NCI-H2196 (cell line): ENCODE data around the gene TLCD3B.
"Not testable (repeated sequence)": the region's sequence is repeated elsewhere in the genome, so short reads cannot be mapped to it uniquely, and the experiment has no call there.

Experiments used
- DNase-seq: peaks from one replicate; lab custom pipeline; 2025; ENCODE audit not compliant: unreplicated experiment; lab: John Stamatoyannopoulos, UW

TLCD3B gene

DNA sequence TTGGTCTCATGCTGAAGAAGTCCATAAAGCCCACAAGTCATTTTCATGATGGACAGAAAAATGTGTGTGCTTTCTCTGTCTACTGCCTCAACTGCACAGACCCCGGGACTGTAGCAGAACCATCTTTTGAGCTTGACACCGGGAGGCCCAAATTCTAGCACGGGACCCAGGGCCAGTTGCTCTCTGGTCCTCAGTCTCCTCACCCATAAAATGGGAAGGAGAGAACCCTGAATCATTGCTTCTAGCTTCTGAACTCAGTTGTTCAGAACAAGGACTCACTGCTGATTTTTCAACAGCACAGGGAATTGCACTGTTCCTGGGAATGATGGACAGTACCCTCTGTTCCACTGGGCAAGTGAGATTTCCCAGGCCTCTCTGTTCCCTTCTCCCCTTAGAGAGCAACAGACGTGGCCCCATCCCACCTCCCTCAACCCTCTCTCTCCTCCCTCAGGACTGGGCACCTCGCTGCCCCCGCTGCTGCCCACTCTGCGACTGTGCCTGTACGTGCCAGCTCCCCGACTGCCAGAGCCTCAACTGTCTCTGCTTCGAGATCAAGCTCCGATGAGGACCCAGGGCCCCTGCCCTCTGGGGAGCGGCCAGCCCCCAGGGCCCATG lies 32.3 kb upstream of the TLCD3B start:
- no peak for DNase-seq

DNA sequence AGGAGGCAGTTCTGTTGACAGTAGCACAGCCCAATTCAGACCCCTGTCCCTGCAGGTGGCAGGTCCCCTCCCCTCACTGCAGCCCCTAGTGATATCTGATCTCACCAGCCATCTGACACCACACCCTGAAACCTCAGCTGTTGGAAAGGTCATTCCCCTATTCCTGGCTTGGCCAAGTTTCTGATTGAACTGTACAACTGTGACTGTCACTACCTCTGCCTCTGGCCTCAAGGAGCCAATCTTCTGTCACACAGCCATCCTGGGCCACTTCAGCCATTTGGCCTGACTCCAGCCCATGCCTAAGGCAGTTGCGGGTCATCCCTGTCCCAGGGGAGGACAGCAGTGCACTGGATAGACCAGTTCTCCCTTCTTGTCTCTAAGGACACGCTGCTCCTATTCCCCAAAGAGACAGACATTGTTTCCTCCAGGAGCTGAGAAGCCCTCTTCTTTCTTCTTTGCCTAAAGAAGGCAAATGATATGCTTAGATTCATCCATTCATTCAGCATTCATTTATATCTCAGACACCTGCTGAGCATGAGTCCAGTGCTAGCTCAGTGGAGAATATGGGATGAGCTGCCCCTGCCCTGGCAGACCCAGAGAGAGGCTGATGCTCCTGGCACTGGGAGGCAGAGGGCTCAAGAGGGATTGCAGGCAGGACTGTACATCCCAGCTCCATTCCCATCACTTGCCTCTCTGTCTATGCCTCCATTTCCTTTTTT lies 29.9 kb upstream of the TLCD3B start:
- no peak for DNase-seq

DNA sequence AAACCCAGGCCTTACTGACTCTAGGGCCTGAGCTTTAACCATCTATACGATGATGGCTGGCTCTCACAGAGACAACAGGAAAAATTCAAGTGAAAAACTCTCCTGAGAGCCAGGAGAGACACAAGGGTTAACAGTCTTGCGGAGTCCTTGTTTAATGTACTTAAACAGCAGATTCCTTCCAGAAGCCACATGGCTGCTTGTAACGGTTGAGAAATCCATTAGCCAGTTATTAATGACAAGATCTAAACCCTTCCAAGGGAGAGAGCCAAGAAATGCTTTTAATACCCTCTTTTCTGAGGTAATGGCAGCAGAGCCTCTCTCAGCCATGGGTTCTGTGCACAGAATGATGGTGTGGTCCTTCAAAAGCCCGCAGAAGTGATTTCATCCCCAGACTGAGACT lies 29.3 kb upstream of the TLCD3B start:
- no peak for DNase-seq

DNA sequence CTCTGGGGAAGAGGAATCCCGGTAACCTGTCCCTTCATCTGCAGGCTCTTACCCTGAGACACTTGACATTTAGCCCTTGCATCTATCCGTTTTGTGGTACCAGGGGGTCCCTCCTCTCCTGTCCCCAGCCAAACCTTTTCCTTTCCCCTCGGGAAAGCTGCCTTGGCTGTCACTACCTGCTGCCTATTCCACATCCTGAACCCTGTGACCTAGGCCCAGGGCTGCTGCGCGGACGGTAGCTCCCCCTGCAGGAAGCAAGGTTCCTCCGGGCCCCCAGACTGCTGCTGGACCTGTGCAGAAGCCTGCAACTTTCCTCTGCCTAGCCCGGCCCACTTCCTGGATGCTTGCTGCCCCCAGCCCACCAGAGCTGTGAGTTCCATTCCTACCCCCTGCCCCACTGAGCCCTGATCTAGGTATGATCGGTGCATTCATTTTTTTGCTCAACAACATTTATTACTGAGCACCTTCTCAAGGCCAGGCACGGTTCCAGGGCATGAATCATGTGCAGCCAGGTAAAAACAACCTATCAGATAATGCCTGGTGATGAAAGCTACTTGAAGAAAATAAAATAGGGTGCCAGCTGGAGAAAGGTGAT lies 24.0 kb upstream of the TLCD3B start:
- DNase-seq, result peak; percentile 72

DNA sequence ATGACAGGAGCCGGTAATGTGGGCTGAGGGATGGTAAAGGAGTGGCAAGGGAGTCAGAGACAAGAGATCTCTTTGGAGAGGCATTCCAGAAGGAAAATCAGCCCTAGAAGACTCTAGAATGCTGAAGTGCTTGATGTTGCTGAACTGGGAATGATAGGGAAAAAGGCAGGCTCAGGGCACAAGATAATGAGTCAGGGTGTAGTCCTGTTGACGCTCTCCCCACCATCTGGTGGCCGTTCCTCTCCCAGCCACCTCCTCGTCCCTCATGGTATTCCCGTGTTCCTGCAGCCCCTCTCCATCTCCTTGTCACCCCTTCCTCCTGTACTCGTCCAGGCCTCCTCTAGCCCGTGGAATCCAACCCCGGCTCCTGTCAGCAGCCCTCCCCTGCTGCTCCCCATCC lies 23.4 kb upstream of the TLCD3B start:
- no peak for DNase-seq

DNA sequence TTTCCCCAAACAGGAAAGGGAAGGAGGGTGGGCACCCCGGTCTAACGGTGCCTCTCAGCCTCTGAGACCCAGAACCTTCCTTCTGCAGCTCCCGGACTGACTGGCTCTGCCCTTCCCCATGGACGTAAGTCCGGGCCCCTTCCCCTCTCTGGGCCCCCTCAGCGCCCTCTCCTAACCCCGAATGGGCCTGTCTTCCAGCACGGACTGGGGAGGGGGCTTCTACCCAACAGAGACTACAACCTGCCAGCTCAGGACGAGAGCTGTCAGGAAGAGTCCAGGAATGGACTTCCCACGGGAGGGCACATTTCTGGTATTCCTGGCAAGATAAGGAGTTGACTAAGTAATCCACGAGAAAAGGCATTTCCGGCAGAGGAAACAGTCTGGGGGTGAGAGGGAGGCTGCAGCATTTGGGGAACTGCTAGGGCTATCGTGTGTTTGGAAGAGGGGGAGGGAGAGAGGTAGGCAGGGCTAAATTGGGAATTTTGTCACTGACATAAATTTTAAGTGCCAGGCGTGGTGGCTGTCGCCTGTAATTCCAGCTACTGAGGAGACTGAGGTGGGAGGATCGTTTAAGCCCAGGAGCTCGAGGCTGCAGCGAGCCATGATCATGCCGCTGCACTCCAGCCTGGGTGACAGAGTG lies 22.4 kb upstream of the TLCD3B start:
- no peak for DNase-seq

DNA sequence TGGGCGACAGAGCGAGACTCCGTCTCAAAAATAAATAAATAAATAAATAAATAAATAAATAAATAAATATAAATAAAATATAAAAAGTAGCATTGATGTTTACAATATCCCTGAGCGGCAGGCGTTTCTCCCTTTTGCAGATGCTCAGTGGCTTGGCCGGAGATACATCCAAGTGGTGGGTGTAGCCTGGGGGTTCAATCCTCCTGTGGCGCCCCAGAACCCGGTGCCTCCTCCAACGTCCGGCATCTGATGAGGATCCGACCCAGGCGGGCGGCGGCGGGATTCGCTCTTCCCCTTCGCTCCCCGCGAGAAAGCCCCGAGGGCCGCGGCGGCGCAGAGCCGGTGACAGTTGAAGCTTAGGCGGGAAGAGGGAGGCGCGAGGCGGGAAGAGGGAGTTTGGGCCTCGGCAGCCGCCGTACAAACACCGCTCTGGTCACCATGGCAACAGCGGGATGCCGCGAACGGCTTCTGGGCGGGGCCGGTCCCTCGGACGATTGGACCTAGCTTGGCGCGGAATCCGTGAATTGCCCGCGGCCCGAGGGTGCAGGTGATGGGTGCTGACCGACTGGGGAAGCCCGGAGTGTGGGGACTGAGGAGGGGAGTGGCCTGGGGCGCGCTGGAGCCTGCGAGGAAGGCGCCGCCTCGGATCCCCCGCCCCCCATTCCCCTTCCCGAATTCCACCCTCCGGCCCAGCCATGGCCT lies 21.8 kb upstream of the TLCD3B start:
- DNase-seq, result peak; percentile 96

DNA sequence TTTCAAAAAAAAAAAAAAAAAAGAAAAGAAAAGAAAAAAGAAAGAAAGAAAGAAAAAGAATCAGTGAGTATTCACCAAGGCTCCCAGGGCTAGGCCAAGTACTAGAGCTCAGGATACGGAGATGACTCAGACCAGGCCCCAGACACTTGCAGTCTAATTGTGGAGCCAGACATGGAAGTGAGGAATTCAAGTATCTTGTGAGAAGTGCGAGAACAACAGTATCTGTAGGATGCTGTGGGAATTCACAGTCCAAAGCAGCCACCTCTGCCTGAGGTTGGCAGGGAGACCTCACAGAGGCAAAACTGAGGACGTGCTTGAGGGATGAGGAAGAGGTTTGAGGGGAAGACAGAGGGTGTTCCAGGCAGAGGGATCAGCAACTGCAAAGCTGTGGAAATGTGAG lies 20.4 kb upstream of the TLCD3B start:
- no peak for DNase-seq

DNA sequence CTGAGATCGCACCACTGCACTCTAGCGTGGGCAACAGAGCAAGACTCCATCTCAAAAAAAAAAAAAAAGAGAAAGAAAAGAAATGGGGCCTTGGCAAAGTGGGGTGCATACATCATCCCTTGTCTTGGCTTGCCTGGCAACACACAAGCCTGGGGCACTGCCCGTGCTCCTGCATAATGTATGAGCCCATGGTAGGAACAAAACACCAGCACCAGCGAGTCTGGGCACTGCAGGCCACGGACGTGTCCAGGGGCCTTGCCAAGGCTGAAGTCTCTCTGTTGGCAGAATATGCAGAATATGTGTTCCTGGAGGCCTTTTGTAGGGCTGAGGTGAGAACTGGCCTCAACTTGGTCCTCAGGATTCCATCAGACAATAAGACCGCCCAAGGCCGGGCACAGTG lies 18.8 kb upstream of the TLCD3B start:
- DNase-seq, result no peak

DNA sequence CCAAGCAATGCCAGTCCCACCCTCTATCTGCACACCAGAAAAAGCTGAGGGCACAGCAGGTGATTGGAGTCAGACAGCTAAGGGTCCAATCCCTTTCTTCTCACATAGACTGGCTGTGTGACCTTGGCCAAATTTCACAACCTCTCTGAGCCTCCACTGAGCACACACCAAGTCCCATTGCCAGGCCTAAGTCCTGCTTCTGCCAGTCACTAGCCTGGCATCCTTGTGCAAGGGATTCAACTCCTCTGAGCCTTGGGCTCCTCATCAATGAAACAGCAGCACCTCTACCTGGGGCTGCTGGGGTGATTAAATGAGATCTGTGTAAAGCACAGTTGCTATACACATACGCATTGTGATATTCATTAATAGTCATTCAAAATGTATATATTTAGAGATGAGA lies 15.5 kb upstream of the TLCD3B start:
- no peak for DNase-seq

DNA sequence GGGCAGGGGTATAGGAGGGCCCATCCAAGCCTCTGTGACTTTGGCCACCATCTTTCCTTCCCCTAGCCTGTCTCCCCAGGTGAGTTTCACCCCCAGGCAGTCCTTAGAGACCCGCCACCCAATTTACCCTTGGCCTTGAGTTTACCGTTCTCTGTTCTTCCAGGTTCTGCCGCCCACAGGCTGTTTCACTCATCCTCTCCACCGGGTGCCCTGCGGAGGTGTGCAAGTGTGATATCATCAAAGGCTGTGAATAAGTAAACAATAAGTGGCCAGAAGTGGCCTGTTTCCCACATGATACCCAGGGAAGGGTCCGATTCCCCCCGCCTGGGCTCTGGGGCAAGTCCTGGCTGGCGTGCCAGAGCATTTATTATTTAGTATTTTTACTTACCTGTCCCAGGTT lies 15.1 kb upstream of the TLCD3B start:
- no peak for DNase-seq

DNA sequence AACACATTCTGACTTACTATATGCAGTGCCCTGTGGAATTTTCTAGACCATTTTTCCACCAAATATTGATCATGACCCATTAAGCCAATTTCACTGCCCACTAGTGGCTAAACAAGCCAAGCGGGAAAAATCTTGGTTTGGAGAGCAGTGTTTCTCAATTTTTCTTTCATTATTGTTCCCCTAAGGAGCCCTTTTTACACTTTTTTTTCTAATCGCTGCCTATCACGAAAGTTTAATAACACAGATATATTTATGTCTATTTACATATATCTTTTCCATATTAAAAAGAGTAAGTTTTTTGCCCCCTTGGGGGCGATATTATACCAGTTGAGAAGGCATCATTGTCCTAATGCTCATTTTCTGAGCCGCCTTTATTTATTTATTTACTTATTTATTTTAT lies 10.8 kb upstream of the TLCD3B start:
- peak; percentile 40 for DNase-seq

DNA sequence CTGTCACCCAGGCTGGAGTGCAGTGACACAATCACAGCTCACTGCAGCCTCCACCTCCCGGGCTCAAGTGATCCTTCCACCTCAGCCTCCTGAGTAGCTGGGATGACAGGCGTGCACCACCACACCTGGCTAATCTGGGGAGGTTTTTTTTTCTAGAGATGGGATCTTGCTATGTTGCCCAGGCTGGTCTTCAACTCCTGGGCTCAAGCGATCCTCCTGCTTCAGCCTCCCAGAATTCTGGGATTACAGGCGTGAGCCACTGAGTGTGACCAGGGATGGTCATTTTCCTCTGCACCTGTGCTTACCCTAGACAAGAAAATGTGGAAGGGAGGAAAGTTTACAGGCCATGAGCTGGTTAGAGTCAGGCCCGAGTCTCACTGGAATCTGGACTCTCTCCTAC lies 9.6 kb upstream of the TLCD3B start:
- DNase-seq, result not testable (repeated sequence)

DNA sequence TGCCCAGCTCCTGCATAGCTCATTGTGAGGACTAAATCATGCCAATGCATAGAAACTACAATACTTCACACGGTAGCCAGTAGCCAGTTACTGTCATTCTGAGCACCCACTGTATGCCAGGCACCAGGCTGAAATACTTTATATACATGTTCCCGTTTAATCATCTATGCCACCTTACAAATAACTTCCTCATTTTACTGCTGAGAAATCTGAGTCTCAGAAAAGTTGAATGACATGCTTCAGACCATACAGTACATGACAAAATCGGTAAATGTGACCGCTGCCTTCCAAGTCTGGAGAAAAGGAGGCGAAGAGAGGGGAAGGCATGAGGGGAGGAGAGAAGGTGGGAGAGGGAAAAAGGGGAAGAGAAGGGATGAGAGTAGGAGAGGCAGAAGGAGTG lies 9.2 kb upstream of the TLCD3B start:
- DNase-seq, result no peak

DNA sequence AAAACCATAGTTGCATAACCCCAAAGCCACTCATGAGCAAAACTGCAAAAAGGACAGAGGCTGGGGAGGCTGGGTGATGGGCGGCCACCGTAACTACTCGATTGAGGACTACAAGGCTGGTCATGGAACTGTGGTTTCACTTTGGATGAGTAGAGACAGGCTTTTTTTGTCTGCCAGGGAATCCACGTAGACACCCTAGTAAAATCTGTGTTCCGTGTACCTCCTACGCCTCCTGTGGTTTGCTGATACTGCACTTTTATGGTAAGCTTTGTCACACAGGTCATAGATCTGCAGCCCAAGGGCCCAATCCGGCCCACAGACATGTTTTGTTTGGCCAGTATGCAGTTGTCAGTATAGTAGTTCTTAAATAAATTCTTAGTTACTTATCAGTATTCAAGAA lies 2.2 kb upstream of the TLCD3B start:
- DNase-seq, result no peak

DNA sequence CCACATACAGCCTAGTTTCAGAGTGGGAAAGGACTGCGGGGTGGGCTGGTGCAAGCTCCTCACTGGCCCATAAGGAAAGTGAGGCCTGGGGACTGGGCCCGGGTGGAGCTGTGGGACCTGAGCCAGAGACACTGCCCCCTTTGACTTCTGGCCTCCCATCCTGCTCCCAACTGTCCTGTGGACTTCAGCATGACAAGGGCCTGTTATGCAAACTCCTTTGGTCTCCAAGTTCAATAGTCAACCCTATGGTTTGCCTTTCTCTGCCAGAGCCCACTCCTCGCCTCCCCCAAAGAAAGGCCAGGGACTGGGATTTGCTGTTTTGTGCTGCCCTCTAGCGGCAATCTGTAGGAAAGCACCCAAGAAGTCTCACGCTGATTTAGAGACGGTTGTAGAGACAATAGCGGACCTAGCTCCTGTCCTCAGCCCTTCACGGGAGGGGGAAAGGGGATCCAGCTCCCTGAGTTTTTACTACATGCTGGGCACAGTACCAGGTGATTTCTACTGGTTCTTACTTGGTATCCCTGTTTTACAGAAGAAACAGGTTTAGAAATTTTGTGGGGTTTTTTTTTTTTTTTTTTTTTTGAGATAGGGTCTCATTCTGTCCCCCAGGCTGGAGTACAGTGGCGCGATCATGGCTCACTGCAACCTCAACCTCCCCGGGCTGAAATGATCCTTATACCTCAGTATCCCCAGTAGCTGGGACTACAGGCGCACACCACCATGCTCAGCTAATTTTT lies 1.2 kb upstream of the TLCD3B start:
- DNase-seq, result peak; percentile 77

DNA sequence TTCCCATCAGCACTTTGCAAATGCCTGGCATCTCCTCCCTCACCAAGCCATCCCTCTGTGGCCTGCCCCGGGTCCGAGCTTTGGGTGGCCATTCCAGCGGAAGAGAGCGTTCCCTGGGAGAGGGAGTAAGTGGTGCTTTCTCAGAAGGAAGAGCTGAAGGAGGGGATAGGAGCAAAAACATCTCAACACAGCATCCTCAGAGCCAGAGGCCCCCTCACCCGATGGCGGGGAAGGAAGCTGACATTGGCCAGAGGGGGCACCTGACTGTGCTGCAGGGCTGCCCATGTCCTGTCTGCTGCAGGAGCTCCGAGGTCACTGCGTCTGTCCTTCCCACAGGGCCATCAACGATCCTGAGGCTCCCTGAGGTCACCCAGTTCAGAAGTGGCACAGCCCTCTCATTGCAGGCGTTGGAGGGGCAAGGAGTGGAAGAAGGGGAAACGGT lies 427 bp upstream of the TLCD3B start:
- DNase-seq, result no peak

DNA sequence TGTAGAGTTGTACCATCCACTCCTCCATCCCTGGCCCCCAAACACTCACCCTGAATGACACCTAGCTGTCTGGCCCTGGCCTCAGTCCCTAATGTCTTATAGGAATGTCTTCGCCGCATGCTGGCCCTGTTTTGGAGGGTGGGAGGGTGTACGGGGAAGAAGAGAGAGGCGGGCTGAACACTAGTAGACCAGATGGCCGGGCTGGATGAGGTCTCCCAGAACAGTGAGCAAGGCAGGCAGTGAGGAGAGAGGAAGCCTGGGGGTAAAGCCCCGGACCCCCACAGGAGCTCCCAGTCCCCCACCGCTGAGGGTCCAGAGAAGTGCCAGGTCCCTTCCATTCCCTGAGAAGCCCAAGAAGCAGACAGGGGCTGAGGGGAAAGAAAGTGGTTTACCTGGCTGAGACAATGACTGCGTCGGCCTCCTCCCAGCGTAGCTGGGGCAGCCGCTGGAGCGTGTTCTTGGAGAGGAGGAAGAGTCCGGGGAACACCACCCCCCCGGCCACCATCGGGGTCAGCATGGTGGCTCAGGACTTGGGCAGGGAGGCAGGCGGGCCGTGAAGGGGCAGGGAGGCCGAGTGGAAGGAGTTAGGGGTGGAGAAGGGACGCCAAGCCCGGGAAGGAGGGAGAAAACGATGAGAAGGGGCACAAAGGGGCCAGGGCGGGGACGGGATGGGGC lies 923 bp downstream of the TLCD3B start:
- no peak for DNase-seq

DNA sequence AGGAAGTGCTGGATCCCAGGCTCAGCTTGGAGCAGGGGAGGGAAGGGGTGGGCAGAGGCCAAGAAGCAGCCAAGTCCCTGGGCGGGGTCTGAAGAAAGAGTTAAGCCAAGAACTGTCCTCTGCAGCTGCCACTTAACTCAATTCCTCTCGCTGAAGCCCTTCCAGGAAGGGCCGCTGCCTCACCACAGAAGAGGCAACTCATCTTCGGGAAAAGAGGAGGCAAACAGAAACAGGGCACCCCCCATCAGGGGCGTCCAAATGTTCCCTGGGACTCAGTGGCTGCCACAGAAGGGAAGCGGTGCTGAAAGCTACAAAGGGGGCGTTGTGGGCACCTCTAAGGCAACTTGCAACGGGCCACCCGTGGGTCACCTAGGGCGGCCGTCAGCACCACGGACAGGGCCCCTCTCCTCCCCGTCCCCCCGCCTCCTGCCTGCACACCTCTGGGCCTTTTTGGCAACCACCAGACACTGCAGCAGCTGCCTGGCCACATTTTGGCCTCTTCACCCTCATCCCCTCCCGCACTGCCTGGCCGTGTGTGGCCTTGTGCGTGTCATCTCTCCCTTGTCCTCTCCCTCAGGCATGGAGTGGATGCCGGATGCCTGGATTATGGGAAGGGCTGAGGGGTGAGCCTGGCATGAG lies 2.5 kb downstream of the TLCD3B start:
- DNase-seq, result no peak
